Measurements from ENCODE around the gene KLHL22.

KLHL22 gene

GRCh38 chr22:20450551-20450906 lies 45.1 kb downstream of the KLHL22 start:
- no peak overlapping the region for H3K4me3 ChIP-seq (replicated peaks in 1 of 2; ENCODE audit: low read depth in 2 of 2, low read length in 2 of 2)
- no peak for TF ChIP-seq CTCF (IDR thresholded peaks at IDR 0.05; ENCODE audit: low read depth, low read length)
- no peak for DNase-seq (ENCODE audit: low read depth in 2 of 2)

DNA sequence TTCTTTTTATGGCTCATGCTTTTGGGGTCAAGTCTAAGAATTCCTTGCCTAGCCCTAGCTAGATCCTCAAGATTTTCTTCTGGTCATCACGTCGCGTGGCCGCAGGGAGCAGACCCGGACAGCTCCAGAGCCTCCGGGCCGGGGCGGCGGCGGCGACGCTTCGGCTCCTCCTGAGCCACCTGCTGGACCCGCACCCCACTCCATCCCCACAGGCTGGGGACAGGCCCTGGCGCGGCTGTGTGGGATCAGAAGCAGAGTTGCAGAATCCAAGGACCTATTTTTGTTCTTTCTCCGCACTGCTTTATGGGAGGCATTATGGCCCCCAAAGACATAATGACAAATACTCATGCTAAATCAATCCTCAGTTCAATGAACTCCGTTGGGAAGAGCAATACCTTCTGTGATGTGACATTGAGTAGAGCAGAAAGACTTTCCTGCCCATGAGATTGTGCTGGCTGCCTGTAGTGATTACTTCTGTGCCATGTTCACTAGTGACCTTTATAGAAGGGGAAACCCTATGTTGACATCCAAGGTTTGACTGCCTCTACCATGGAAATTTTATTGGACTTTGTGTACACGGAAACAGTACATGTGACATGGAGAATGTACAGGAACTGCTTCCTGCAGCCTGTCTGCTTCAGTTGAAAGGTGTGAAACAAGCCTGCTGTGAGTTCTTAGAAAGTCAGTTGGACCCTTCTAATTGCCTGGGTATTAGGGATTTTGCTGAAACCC lies 45.6 kb downstream of the KLHL22 start:
- TF ChIP-seq CTCF (IDR thresholded peaks at IDR 0.05; ENCODE audit: low read depth, low read length) = no peak
- no peak for DNase-seq (ENCODE audit: low read depth in 2 of 2)
- no peak overlapping the region for H3K4me3 ChIP-seq (replicated peaks in 1 of 2; ENCODE audit: low read depth in 2 of 2, low read length in 2 of 2)

DNA sequence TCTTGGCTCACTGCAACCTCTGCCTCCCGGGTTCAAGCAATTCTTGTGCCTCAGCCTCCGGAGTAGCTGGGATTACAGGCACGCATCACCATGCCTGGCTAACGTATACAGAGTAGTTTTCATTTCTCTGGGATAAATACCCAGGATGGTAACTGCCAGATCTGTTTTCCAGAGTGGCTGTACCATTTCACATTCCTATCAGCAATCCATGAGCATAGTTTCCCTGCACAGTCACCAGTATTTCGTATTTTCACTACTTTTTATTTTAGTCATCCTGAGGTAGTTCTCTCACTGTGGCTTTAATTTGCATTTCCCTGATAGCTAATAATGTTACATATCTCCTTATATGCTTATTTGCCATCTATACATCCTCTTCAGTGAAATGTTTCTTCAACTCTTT lies 47.0 kb downstream of the KLHL22 start:
- no peak for TF ChIP-seq CTCF (IDR thresholded peaks at IDR 0.05; ENCODE audit: low read depth, low read length)
- DNase-seq (ENCODE audit: low read depth in 2 of 2) = no peak
- no peak overlapping the region for H3K4me3 ChIP-seq (replicated peaks in 1 of 2; ENCODE audit: low read depth in 2 of 2, low read length in 2 of 2)

DNA sequence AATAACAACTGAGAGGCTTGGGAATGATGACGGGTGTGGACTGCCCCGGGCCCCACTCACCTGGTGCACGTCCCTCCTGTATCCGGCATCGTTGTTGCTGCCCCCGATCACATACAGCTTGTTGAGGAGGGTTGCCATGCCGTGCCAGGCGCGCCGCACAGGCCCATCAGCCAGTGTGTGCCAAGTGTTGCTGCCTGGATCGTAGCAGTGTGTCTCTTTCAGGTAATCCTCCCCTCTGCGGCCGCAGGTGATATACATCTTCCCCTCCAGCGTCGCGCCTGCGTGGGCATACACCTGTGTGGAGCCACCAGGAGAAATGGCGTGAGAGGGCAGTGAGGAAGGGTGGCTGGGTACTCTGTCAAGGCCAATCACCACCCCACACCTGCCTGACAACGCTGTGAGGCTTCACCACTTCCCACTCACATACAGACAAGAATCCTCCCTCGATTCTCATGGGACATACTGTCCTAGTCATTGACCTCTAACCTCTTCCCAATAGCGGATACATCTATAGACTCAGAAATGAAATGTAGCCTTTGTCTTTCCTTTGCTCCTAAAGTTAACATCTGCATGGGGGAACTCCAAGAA lies 49.1 kb downstream of the KLHL22 start:
- DNase-seq (ENCODE audit: low read depth in 2 of 2) = no peak
- no peak for TF ChIP-seq CTCF (IDR thresholded peaks at IDR 0.05; ENCODE audit: low read depth, low read length)
- H3K4me3 ChIP-seq (replicated peaks in 1 of 2; ENCODE audit: low read depth in 2 of 2, low read length in 2 of 2) = no peak overlapping the region

GRCh38 chr22:20444325-20444724 lies 51.3 kb downstream of the KLHL22 start:
- no peak for TF ChIP-seq CTCF (IDR thresholded peaks at IDR 0.05; ENCODE audit: low read depth, low read length)
- no peak overlapping the region for H3K4me3 ChIP-seq (replicated peaks in 1 of 2; ENCODE audit: low read depth in 2 of 2, low read length in 2 of 2)
- no peak for DNase-seq (ENCODE audit: low read depth in 2 of 2)

GRCh38 chr22:20442485-20443284 lies 52.9 kb downstream of the KLHL22 start:
- DNase-seq (ENCODE audit: low read depth in 2 of 2) = no peak
- TF ChIP-seq CTCF (IDR thresholded peaks at IDR 0.05; ENCODE audit: low read depth, low read length) = no peak
- H3K4me3 ChIP-seq (replicated peaks in 1 of 2; ENCODE audit: low read depth in 2 of 2, low read length in 2 of 2) = no peak overlapping the region
